GM18867 (cell line): ENCODE data around the gene CRAMP1.
"Not testable (repeated sequence)": the region's sequence is repeated elsewhere in the genome, so short reads cannot be mapped to it uniquely, and the experiment has no call there.

Experiments
- ATAC-seq: cut with Tn5 transposase; IDR thresholded peaks from one replicate; pipeline ENCODE4 v1.9.1; 2021; ENCODE audit warnings: mild to moderate bottlenecking, moderate library complexity; ENCODE audit not compliant: unreplicated experiment

The CRAMP1 gene

GRCh38 chr16:1612320-1613111 is at the start of gene CRAMP1:
Gene CRAMP1 (plus strand): TSS chr16:1612360. CDS start chr16:1614640, 2,280 bp downstream.
- ATAC-seq: no peak

- no peak for ATAC-seq
These were observed 48.4 kb upstream of the CRAMP1 start for GRCh38 chr16:1563786-1564185.

- ATAC-seq: no peak
These were observed 47.8 kb upstream of the CRAMP1 start for GRCh38 chr16:1564325-1564724.

GRCh38 chr16:1565083-1565805 is 46.9 kb upstream of the CRAMP1 start:
- no peak for ATAC-seq

- ATAC-seq: no peak
These were observed 44.2 kb upstream of the CRAMP1 start for GRCh38 chr16:1567988-1568387.

GRCh38 chr16:1571012-1571671 is 41.0 kb upstream of the CRAMP1 start:
- ATAC-seq: no peak

GRCh38 chr16:1572673-1573072 is 39.5 kb upstream of the CRAMP1 start:
- no peak for ATAC-seq

GRCh38 chr16:1573301-1573700 is 38.9 kb upstream of the CRAMP1 start:
- no peak for ATAC-seq

GRCh38 chr16:1575578-1575977 is 36.6 kb upstream of the CRAMP1 start:
- no peak for ATAC-seq

- no peak for ATAC-seq
These were observed 32.9 kb upstream of the CRAMP1 start for GRCh38 chr16:1579214-1579613.

- no peak for ATAC-seq
These were observed 31.9 kb upstream of the CRAMP1 start for GRCh38 chr16:1580256-1580655.

- ATAC-seq: no peak
These were observed 31.2 kb upstream of the CRAMP1 start for GRCh38 chr16:1580956-1581355.

- ATAC-seq: no peak
These were observed 30.4 kb upstream of the CRAMP1 start for GRCh38 chr16:1581804-1582203.

GRCh38 chr16:1583180-1583579 is 29.0 kb upstream of the CRAMP1 start:
- no peak for ATAC-seq

GRCh38 chr16:1584926-1585484 is 27.2 kb upstream of the CRAMP1 start:
- ATAC-seq: no peak

GRCh38 chr16:1590366-1590765 is 21.8 kb upstream of the CRAMP1 start:
- no peak for ATAC-seq

- ATAC-seq: no peak
These were observed 21.0 kb upstream of the CRAMP1 start for GRCh38 chr16:1590930-1591705.

GRCh38 chr16:1592446-1592845 is 19.7 kb upstream of the CRAMP1 start:
- ATAC-seq: no peak

- not testable (repeated sequence) for ATAC-seq
These were observed 16.6 kb upstream of the CRAMP1 start for GRCh38 chr16:1595511-1595910.

GRCh38 chr16:1596516-1596915 is 15.6 kb upstream of the CRAMP1 start:
- no peak for ATAC-seq

GRCh38 chr16:1597154-1597553 is 15.0 kb upstream of the CRAMP1 start:
- no peak for ATAC-seq
